Measurements from ENCODE around the gene HSF2.

Gene HSF2

GRCh38 chr6:122422614-122423267 is 23.3 kb downstream of the HSF2 start:
- H3K9ac ChIP-seq (ENCODE audit: low read length) = no peak overlapping the region
- no peaks in the 10 kb centered on the region for H3K79me2 ChIP-seq (ENCODE audit: insufficient read depth, low read length)
- no peaks in the 10 kb centered on the region; the same call in 1 of the 2 replicates for H3F3A ChIP-seq (ENCODE audit: insufficient read depth)
- TF ChIP-seq EZH2phosphoT487 (conservative IDR thresholded peaks at IDR 0.05; ENCODE audit: low read length) = no peak
- no peak for TF ChIP-seq CTCF (IDR thresholded peaks at IDR 0.05; ENCODE audit: insufficient read depth, low read length, poor library complexity, severe bottlenecking)
- no peak overlapping the region for H2AFZ ChIP-seq (ENCODE audit: low read depth, low read length, severe bottlenecking)
- no peaks in the 10 kb centered on the region for H3K9me3 ChIP-seq (ENCODE audit: insufficient read depth, low read length)
- no peak overlapping the region for H3K4me3 ChIP-seq (ENCODE audit: insufficient read depth, low read length, poor library complexity, severe bottlenecking)
- peaks cover 67% of the 10 kb centered on the region for H3K36me3 ChIP-seq (ENCODE audit: low read length)
- no peaks in the 10 kb centered on the region for H4K20me1 ChIP-seq (ENCODE audit: low read depth, low read length)
- H3K9me2 ChIP-seq (replicated peaks; ENCODE audit: insufficient read depth, low read length) = no peaks in the 10 kb centered on the region
- no peaks in the 10 kb centered on the region for H3K27me3 ChIP-seq (ENCODE audit: low read length)
- H3K27ac ChIP-seq (ENCODE audit: low read depth, low read length) = no peak overlapping the region
- no peak overlapping the region for H3K4me2 ChIP-seq (ENCODE audit: low read depth, low read length, poor library complexity, severe bottlenecking)

- Histone ChIP-seq H3K9me2 (replicated peaks; ENCODE audit: insufficient read depth, low read length) (no peaks in the 10 kb centered on the region), H3K27ac (ENCODE audit: low read depth, low read length) (no peak overlapping the region), H3K79me2 (ENCODE audit: insufficient read depth, low read length) (no peaks in the 10 kb centered on the region), H3K36me3 (ENCODE audit: low read length) (peaks cover 72% of the 10 kb centered on the region), H4K20me1 (ENCODE audit: low read depth, low read length) (no peaks in the 10 kb centered on the region), H2AFZ (ENCODE audit: low read depth, low read length, severe bottlenecking) (no peak overlapping the region), H3K27me3 (ENCODE audit: low read length) (no peaks in the 10 kb centered on the region), H3F3A (ENCODE audit: insufficient read depth) (peaks cover 2% of the 10 kb centered on the region; the same call in 1 of the 2 replicates), H3K9ac (ENCODE audit: low read length) (no peak overlapping the region), H3K9me3 (ENCODE audit: insufficient read depth, low read length) (no peaks in the 10 kb centered on the region), H3K4me3 (ENCODE audit: insufficient read depth, low read length, poor library complexity, severe bottlenecking) (no peak overlapping the region), H3K4me2 (ENCODE audit: low read depth, low read length, poor library complexity, severe bottlenecking) (no peak overlapping the region)
- no peak for TF ChIP-seq EZH2phosphoT487 (conservative IDR thresholded peaks at IDR 0.05; ENCODE audit: low read length)
- TF ChIP-seq CTCF (IDR thresholded peaks at IDR 0.05; ENCODE audit: insufficient read depth, low read length, poor library complexity, severe bottlenecking) = no peak
These were observed 24.3 kb downstream of the HSF2 start for GRCh38 chr6:122423734-122424133.

- Histone ChIP-seq H3K27me3 (ENCODE audit: low read length) (no peaks in the 10 kb centered on the region), H3K9ac (ENCODE audit: low read length) (no peak overlapping the region), H2AFZ (ENCODE audit: low read depth, low read length, severe bottlenecking) (no peak overlapping the region), H3K36me3 (ENCODE audit: low read length) (peaks cover 73% of the 10 kb centered on the region), H3K79me2 (ENCODE audit: insufficient read depth, low read length) (no peaks in the 10 kb centered on the region), H3K9me3 (ENCODE audit: insufficient read depth, low read length) (no peaks in the 10 kb centered on the region), H3K27ac (ENCODE audit: low read depth, low read length) (no peak overlapping the region), H3K4me2 (ENCODE audit: low read depth, low read length, poor library complexity, severe bottlenecking) (no peak overlapping the region), H3K4me3 (ENCODE audit: insufficient read depth, low read length, poor library complexity, severe bottlenecking) (no peak overlapping the region), H4K20me1 (ENCODE audit: low read depth, low read length) (no peaks in the 10 kb centered on the region), H3K9me2 (replicated peaks; ENCODE audit: insufficient read depth, low read length) (no peaks in the 10 kb centered on the region), H3F3A (ENCODE audit: insufficient read depth) (peaks cover 7% of the 10 kb centered on the region; the same call in 1 of the 2 replicates)
- no peak for TF ChIP-seq EZH2phosphoT487 (conservative IDR thresholded peaks at IDR 0.05; ENCODE audit: low read length)
- TF ChIP-seq CTCF (IDR thresholded peaks at IDR 0.05; ENCODE audit: insufficient read depth, low read length, poor library complexity, severe bottlenecking) = no peak
These were observed 27.1 kb downstream of the HSF2 start for GRCh38 chr6:122426597-122426996.

Data from SU-DHL-6 (cell line).